GM19328 (cell line): ENCODE measurements around the gene QDPR.

Experiments
- ATAC-seq: cut with Tn5 transposase; IDR thresholded peaks from one replicate; pipeline ENCODE4 v1.9.1; 2021; ENCODE audit warnings: mild to moderate bottlenecking, moderate library complexity; ENCODE audit not compliant: unreplicated experiment

The QDPR gene

GRCh38 chr4:17528551-17529165, 16.8 kb upstream of the QDPR start:
- ATAC-seq: no peak

- ATAC-seq: no peak
Measured at GRCh38 chr4:17526695-17527477, 15.0 kb upstream of the QDPR start.

- ATAC-seq: no peak
Measured at GRCh38 chr4:17523662-17524061, 11.8 kb upstream of the QDPR start.

GRCh38 chr4:17521595-17521994, 9.7 kb upstream of the QDPR start:
- no peak for ATAC-seq

- no peak for ATAC-seq
Measured at GRCh38 chr4:17517664-17518063, 5.8 kb upstream of the QDPR start.

GRCh38 chr4:17516980-17517379, 5.1 kb upstream of the QDPR start:
- no peak for ATAC-seq

GRCh38 chr4:17515445-17516407, 3.8 kb upstream of the QDPR start:
- ATAC-seq: no peak

- no peak for ATAC-seq
Measured at GRCh38 chr4:17514865-17515264, 3.0 kb upstream of the QDPR start, which contains the start of gene CLRN2. Gene CLRN2 (plus strand): TSS chr4:17515165. CDS start chr4:17515267, 102 bp downstream.

GRCh38 chr4:17512973-17513665, 1.2 kb upstream of the QDPR start:
- ATAC-seq: no peak

- peak; percentile 55 for ATAC-seq
Measured at GRCh38 chr4:17511509-17511949, 361 bp downstream of the QDPR start.

GRCh38 chr4:17511051-17511450, 839 bp downstream of the QDPR start:
- ATAC-seq: no peak

GRCh38 chr4:17510582-17510981, 1.3 kb downstream of the QDPR start:
- no peak for ATAC-seq

GRCh38 chr4:17504081-17504480, 7.8 kb downstream of the QDPR start:
- no peak for ATAC-seq

GRCh38 chr4:17502756-17503155, 9.1 kb downstream of the QDPR start:
- ATAC-seq: no peak

- ATAC-seq: no peak
Measured at GRCh38 chr4:17500574-17500973, 11.3 kb downstream of the QDPR start.

GRCh38 chr4:17497890-17498523, 13.9 kb downstream of the QDPR start:
- no peak for ATAC-seq

- ATAC-seq: no peak
Measured at GRCh38 chr4:17494258-17495190, 17.4 kb downstream of the QDPR start.

GRCh38 chr4:17493619-17494018, 18.3 kb downstream of the QDPR start:
- no peak for ATAC-seq

- no peak for ATAC-seq
Measured at GRCh38 chr4:17492876-17493275, 19.0 kb downstream of the QDPR start.
